HL-60 (cell line): ENCODE measurements around the gene MIOX.
A peak's percentile ranks its signal among the peaks of the same experiment; 100 is the strongest.

Source experiments
- CTCF ChIP-seq: IDR thresholded peaks from one replicate; pipeline ENCODE4 v1.5.1; 2011; ENCODE audit warnings: low read length, control low read depth, inconsistent platforms; ENCODE audit not compliant: insufficient read depth
- POLR2AphosphoS5 ChIP-seq: IDR thresholded peaks from 2 replicates; pipeline ENCODE4 v1.6.1; 2012; ENCODE audit warnings: low read depth

DNA sequence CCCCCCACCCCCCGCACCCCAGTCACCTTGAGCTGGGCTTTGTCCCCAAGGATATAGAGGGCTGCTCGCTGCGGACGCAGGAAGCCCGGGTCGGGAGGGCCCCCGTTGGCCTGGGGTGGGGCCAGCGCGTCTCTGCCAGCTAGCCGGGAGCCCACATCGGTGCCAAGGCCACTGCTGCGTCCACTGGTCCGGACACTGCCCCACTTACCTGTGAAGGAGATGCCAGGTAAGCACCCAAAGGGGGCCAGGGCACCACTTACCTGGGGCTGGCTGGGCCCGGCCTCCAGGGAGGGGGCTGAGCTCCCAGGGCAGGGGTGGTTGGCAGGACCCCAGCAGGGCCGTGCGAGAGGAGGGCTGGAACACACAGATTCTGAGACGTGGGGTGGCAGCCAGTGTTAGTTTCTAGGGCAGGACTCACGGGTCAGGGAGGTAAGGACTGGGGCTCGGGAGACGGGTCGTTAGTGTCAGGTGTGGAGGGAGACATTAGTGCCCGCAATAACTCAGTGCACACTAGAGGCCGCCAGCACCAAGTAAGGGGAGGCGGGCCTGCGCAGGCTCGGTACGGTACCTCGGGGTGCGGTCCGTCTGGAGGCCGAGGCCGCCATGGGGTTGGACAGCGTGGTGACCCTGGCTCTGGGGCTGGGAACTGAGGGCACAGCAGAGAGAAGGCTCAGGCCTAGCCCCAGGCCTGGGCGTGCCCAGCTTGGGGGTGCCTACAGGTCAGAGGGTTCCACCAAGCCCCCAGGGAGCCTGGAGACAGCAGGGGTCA, 30.0 kb upstream of the MIOX start:
- no peak for TF ChIP-seq POLR2AphosphoS5
- peak; percentile 16 for TF ChIP-seq CTCF
